Epithelial cell of prostate (primary cell): Measurements from ENCODE around the gene COG4.

Experiments used
- DNase-seq: peaks from one replicate; pipeline ENCODE4 v3.0.0-alpha.2; 2011; ENCODE audit warnings: low read depth, low spot score
- H3K27ac ChIP-seq: fragments of 450-650 bp; 2 replicates; pipeline ENCODE4 v1.5.1; 2017; ENCODE audit warnings: mild to moderate bottlenecking

Gene COG4

DNA sequence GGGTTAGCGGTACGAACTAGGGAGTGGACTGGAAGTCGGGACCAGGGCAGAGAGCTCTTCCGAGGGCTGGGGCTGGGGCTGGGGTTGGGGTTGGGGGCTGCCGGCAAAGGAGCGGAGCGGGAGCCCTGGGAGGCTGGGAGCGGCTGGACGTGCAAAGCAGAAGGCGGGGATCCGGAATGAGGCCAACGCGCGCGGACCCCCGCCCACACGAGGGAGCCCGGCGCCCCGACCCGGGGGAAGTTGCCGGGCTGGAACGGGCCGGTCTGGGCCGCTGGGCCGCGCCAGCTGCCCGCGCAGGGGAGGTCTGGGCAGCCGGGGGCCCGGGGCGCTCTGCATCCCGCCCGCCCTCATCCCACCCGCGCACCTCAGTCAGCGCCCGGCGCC is 84.8 kb downstream of the COG4 start:
- H3K27ac ChIP-seq, result no peak overlapping the region
- no peak for DNase-seq

DNA sequence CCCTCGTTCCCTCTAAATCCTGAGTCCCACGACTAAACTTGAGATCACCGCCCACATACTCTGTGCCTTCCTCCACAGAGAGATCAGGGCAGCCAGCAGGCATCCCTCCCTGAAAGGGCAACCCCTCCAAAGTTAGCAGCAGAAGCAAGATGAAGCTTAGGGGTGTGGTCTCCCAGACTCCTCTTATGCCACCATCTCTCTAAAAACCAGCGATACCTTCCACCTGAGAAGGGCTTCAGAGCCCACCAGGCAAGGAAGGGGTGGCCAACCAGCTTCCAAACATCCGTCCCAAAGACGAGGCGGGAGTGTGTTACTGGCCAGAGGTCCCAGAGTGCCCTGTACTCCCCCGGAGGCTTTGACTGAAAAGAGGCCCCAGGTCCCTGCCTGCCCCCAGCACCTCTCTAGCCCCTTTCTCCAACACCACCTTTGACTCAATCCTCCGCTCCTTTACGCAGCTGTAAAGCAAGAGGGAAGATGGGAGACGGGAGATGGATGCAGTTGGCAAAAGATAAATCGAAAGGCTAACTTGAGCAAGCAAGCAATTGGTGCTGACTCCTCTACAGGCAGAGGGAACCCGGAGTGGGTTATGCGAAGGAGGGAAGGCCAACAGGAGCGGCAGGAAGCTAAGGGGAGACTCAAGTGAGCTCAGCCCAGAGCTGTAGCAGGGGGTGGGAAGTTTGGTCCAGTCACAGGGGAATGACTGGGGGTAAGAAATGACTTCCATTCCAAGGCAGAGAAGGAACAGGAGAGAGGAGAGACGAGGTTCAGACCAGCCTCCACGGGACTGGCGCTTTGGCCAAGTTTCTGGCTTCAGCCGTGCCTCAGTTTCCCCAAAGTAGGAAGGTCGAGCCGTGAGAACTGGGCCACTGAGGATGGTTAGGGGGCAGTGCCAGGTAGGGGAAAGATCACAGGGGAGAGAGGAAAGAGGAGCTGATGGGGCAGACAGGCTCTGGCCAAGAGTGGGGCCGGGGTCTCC is 85.5 kb downstream of the COG4 start:
- DNase-seq, result no peak
- no peak overlapping the region for H3K27ac ChIP-seq

DNA sequence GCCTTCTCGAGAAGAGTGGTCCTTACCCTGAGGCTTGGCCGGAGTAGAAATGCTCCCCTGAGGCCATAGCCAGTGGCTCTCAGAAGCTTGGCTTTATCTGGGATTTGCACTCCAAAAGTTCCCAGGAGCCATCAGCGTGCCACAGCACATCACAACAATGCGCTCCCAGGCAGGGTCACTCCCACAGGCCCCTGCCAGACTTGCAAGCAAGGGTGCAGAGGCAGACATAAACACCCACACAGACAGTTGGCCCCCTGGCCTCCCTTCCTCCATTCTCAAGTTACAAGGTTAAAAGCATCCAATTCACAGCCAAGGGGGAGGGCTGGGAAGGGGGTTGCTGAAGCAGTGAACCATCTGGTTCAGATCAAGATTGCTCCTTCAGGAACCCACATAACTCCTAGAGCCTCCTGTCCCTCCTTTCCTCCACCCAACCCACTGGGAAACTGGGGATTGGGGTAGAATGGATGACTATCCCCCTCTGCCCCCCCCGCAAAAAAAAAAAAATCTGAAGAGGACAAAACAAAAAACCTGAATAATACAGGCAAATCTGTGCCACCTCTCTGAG is 86.3 kb downstream of the COG4 start:
- no peak overlapping the region for H3K27ac ChIP-seq
- no peak for DNase-seq

DNA sequence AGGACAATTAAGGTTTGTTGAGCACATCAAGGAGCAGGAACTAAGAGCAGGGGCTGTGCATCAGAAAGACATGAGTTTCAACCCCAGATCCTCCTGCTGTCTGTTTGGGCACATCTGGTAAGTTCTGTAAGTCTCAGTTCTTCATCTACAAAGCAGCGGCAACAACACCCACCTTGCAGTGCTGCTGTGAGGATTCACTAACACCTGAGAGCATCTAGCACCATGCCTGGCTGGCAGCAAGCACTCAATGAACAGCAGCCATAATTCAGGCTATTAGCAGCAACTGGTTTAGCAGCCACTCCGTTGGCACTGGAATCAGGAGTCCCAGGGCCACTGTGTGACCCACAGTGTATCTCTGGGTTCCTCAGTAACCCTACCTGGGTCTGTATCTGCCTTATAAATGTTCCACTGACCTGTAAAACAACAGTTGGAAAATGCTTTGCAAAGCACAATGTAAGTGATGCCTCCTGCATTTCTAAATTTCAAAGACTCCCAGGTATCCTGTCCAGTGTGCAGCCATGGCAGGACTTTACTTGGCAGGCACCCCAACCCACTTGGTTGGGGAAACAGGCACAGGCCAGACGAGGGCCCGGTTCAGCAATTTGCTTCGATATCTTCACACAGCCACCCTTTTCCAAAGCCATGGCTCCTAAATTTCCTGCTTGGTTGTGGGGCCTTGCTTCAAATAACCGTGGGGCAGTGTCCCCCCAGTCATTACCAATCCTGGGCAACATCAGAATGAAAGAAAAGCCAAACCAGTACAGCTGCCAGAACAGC is 88.7 kb downstream of the COG4 start:
- DNase-seq, result no peak
- no peak overlapping the region for H3K27ac ChIP-seq

DNA sequence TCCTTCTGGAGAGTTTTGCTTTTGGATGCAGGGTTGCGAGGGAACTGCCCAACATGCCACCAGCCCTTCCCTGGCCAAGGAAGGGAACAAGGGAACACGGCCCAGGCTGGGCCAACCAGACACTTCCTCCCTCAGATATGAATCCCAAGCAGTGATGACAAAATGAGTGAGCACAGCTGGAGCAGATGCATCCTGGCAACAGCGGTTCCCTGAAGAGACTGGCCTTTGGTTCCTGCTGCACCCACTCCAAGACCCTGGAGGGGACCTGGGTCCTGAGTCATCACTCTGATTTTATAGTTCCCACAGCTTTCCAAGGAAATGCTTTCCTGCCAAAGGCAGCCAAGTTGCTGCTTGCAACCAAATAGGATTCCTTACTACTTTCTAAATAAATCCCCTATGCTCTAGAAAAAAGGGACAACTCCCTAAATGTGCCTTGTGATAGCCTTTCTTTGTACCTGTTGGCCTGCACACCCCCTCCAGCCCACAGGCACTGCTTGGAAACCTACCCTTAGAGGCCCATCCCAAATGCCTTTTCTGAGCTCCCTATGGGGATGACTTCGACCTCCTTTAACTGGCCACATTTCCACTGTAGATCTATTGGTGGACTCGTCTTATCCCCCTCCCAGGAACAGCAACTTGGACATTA is 89.8 kb downstream of the COG4 start:
- no peak for DNase-seq
- no peak overlapping the region for H3K27ac ChIP-seq

DNA sequence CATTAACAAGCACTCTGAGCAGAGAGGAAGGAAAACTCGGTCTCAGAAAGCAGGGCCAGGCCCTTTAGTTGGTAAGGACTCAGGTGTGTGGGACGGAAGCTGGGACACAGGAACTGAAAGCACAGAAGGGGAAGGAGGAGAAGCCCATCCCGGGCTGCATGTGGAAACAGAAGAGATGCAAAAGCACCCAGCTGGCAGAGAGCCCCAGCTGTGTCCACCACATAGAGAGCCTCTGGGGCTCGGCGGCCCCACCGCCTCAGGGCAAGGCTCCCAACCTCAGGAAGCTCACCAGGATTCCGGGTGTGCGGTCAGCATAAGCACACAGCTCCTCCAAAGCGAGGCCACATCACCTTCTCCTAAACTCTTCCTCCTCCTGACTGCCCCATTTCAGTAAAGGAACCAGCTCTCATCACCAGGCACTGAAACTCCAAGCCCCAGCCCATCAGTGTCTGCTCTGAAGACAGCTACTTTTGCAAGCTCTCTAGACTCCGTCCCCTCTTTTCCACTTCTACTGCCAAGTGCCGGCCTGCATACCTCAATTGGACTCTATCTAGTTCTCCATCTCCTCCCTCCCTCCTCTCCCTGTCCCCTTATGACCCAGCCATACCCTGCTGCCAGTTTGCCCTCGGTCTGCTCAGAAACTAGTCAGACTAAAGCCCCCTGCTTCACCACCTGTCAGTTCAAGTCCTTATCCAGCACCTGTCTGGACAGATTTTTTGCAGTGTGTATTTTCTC is 90.5 kb downstream of the COG4 start:
- no peak for DNase-seq
- H3K27ac ChIP-seq, result no peak overlapping the region

DNA sequence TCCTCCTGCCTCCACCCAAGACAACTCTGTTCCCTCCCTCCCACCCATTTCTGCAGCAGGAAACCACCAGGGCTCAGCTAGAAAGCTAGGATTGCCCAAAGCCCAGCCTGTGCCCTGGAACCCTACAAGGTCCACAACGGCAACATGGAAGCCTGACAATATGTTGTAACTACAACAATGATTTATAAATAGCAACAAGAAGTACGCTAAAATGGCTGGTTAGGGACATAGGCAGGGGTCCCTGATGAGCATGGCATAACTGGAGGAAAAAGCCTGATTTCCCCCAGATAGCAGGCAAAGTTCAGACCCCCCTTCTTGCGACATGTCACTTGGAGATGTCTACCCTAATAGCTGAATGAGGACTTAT is 91.0 kb downstream of the COG4 start:
- no peak overlapping the region for H3K27ac ChIP-seq
- no peak for DNase-seq

DNA sequence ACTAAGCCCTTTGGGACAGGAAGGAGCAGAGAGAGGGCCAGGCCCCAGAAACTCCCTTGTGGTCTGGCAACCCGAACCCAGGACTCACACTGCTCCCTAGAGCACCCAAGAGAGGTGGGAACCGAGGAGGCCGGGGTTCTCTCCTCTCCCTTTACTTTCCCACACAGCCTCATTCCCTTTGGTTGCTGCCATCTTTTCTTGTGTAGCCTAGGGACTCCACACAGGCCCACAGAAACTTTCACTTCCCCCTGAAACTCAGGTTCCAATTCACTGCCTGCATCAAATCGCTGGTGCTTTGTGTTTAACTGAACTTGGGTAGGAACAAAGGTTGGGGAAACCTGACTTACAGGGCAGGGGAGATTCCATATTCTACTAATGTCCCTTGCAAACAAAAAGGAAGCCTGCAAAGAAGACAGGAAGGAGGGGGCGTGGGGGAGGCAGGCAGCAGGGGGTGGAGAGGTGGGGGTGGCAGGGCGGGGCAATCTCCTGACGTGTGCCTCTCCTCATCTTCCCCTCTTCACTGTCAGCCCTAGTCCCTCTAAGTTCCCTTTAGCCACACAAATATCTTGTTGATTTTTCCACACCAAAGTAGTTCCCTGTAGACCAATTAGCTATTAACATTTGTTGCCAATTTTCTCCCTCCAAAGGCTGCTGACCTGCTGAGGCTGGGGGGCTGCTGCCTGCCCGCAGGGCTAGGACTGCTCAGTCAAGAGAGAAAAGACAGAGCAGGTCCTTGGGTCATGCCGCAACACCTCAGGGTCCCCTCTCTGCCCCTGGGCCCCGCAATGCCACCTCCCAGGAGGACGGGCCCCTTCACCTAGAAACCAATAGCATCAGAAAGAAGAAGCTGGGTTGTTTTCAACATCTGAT is 92.5 kb downstream of the COG4 start:
- no peak for DNase-seq
- no peak overlapping the region for H3K27ac ChIP-seq
